Measurements from ENCODE around the gene HECTD2. TPM values are rescaled to one million over a fixed set of nuclear protein-coding genes. Genes with fewer than 3 reads are reported as not detected.
A peak's percentile ranks its signal among the peaks of the same experiment; 100 is the strongest.

HECTD2 gene
- total RNA-seq, 4 donors from 2014 or later = 20.6 to 41.9 (median 25.8) TPM

DNA sequence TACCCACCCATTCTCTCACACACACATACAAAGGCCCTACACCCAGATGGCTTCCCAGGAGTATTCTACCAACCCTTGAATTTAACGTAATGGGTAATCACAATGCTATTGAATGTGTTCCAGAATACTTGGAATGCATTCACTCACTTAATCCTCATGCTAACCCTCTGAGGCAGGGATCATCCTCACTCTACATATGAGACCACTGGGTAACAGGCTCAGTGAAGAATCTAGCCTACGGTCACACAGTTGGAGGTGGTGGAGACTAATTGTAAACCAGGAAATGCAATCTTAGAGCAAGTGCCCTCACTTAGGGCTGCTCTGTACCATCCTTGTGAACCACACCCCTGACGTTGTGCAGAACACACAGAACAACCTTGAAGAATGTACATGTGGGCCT, 135.2 kb downstream of the HECTD2 start:
- H3K27me3 ChIP-seq = no peaks in the 10 kb centered on the region
- TF ChIP-seq POLR2A (IDR thresholded peaks at IDR 0.05) (no peak), POLR2AphosphoS5 (IDR thresholded peaks at IDR 0.05) (no peak), EP300 (IDR thresholded peaks at IDR 0.05) (no peak)
- TF ChIP-seq, protein P1, sequence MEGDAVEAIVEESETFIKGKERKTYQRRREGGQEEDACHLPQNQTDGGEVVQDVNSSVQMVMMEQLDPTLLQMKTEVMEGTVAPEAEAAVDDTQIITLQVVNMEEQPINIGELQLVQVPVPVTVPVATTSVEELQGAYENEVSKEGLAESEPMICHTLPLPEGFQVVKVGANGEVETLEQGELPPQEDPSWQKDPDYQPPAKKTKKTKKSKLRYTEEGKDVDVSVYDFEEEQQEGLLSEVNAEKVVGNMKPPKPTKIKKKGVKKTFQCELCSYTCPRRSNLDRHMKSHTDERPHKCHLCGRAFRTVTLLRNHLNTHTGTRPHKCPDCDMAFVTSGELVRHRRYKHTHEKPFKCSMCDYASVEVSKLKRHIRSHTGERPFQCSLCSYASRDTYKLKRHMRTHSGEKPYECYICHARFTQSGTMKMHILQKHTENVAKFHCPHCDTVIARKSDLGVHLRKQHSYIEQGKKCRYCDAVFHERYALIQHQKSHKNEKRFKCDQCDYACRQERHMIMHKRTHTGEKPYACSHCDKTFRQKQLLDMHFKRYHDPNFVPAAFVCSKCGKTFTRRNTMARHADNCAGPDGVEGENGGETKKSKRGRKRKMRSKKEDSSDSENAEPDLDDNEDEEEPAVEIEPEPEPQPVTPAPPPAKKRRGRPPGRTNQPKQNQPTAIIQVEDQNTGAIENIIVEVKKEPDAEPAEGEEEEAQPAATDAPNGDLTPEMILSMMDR (IDR thresholded peaks at IDR 0.05) = no peak
- no peak overlapping the region for H3K27ac ChIP-seq
- no peak for ATAC-seq
- no peak overlapping the region for H3K4me3 ChIP-seq
- 71 to 94% methylated on average over 2 to 3 of the region's 3 CpGs for WGBS, 2 donors (ENCODE audit: low coverage in 1 of 2)
- H3K4me1 ChIP-seq = peaks cover 0 to 8% (median 0%) of the 10 kb centered on the region in 3 donors
- no peaks in the 10 kb centered on the region for H3K9me3 ChIP-seq
- H3K36me3 ChIP-seq = no peaks in the 10 kb centered on the region

- peaks cover 0 to 8% (median 0%) of the 10 kb centered on the region in 3 donors for H3K4me1 ChIP-seq
- H3K27ac ChIP-seq = no peak overlapping the region
- no peaks in the 10 kb centered on the region for H3K9me3 ChIP-seq
- TF ChIP-seq EP300 (IDR thresholded peaks at IDR 0.05) (no peak), POLR2A (IDR thresholded peaks at IDR 0.05) (no peak), POLR2AphosphoS5 (IDR thresholded peaks at IDR 0.05) (no peak)
- TF ChIP-seq, protein P1 (IDR thresholded peaks at IDR 0.05) = no peak
- H3K4me3 ChIP-seq = no peak overlapping the region
- WGBS, 2 donors (ENCODE audit: low coverage in 1 of 2) = 89 to 100% methylated on average over 2 to 3 of the region's 3 CpGs
- ATAC-seq = no peak
- H3K27me3 ChIP-seq = no peaks in the 10 kb centered on the region
- no peaks in the 10 kb centered on the region for H3K36me3 ChIP-seq
These were observed 135.7 kb downstream of the HECTD2 start for GRCh38 chr10:91545838-91546237.

DNA sequence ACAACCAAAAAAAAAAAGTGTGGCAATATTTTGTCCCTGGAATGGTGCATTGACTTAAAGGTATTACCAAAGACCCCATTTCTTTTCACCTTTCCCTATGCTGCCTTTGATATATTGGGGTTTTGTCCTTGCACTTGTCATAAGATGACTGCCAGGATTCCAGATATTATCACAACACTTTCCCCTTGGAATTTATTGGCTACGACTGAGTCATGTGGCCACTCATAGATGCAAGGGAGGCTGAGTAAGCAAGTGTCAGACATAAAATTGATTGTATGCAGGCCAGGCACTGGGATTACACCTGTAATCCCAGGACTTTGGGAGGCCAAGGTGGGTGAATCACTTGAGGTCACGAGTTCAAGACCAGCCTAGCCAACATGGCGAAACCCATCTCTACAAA, 139.1 kb downstream of the HECTD2 start:
- Histone ChIP-seq H3K27me3 (no peaks in the 10 kb centered on the region), H3K4me1 (peaks cover 0 to 14% (median 0%) of the 10 kb centered on the region in 3 donors), H3K36me3 (no peaks in the 10 kb centered on the region), H3K27ac (no peak overlapping the region), H3K9me3 (no peaks in the 10 kb centered on the region), H3K4me3 (no peak overlapping the region)
- WGBS, 2 donors (ENCODE audit: low coverage in 1 of 2) = 92% methylated on average over 3 of the region's 3 CpGs; no CpG with 5 or more reads in 1 of the 2 donors
- no peak for ATAC-seq
- TF ChIP-seq, protein P1 (IDR thresholded peaks at IDR 0.05) = no peak

GRCh38 chr10:91550021-91550420, 139.9 kb downstream of the HECTD2 start:
- 79 to 90% methylated on average over 2 to 3 of the region's 4 CpGs for WGBS, 2 donors (ENCODE audit: low coverage in 1 of 2)
- TF ChIP-seq EP300 (IDR thresholded peaks at IDR 0.05) (no peak), POLR2AphosphoS5 (IDR thresholded peaks at IDR 0.05) (no peak), POLR2A (IDR thresholded peaks at IDR 0.05) (no peak)
- TF ChIP-seq, protein P1 (IDR thresholded peaks at IDR 0.05) = no peak

DNA sequence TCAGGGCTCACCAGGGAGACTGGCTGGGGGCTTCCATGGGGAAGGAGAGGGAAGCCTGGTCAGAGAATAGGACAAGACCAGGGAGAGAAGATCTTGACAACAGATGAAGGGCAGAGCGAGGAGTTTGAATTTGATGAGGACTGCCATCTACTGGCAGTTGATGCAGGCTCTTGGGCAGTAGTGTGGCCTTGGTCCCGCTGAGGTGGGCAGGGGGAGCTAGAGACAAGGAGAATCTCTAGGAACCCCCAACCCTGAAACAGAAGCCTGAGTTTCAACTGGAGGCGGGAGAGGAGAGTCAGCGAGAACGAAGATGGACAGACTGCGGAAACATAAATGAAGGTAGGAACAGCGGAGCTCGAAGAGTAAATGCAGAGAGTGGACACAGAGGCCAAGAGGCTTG, 141.7 kb downstream of the HECTD2 start:
- peaks cover 0 to 16% (median 0%) of the 10 kb centered on the region in 3 donors for H3K4me1 ChIP-seq
- no peaks in the 10 kb centered on the region for H3K36me3 ChIP-seq
- H3K27ac ChIP-seq = peak overlapping the region in 1 of 4 donors; percentile 4
- H3K27me3 ChIP-seq = no peaks in the 10 kb centered on the region
- H3K4me3 ChIP-seq = no peak overlapping the region
- 42 to 59% methylated on average over 2 to 8 of the region's 8 CpGs for WGBS, 2 donors (ENCODE audit: low coverage in 1 of 2)
- peak; percentile 35 for ATAC-seq
- H3K9me3 ChIP-seq = no peaks in the 10 kb centered on the region
- no peak for TF ChIP-seq POLR2AphosphoS5 (IDR thresholded peaks at IDR 0.05)
- TF ChIP-seq, protein P1 (IDR thresholded peaks at IDR 0.05) = peak in 3 of 4 experiments; percentile 31 to 63 (median 53)

More at GRCh38 chr10:91550021-91550420, 139.9 kb downstream of the HECTD2 start:
- Histone ChIP-seq H3K4me1 (peaks cover 0 to 14% (median 0%) of the 10 kb centered on the region in 3 donors), H3K4me3 (no peak overlapping the region), H3K27me3 (no peaks in the 10 kb centered on the region), H3K36me3 (no peaks in the 10 kb centered on the region), H3K9me3 (no peaks in the 10 kb centered on the region), H3K27ac (no peak overlapping the region)
- ATAC-seq = no peak
